ENCODE data around the gene ORAI3.

The ORAI3 gene

GRCh38 chr16:30948667-30949649, at the start of gene ORAI3:
TSS of gene ORAI3 (plus strand) at chr16:30949068. CDS start at chr16:30949290, 222 bp downstream.
- DNase-seq (ENCODE audit: low spot score) = peak; percentile 50

- DNase-seq (ENCODE audit: low spot score) = no peak
Measured at GRCh38 chr16:30899794-30900193, 49.1 kb upstream of the ORAI3 start.

- no peak for DNase-seq (ENCODE audit: low spot score)
Measured at GRCh38 chr16:30900588-30900987, 48.3 kb upstream of the ORAI3 start.

- no peak for DNase-seq (ENCODE audit: low spot score)
Measured at GRCh38 chr16:30901201-30902028, 47.5 kb upstream of the ORAI3 start.

- peak; percentile 76 for DNase-seq (ENCODE audit: low spot score)
Measured at GRCh38 chr16:30902029-30902972, 46.6 kb upstream of the ORAI3 start.

GRCh38 chr16:30903002-30903401, 45.9 kb upstream of the ORAI3 start:
- no peak for DNase-seq (ENCODE audit: low spot score)

GRCh38 chr16:30903596-30903995, 45.3 kb upstream of the ORAI3 start:
- DNase-seq (ENCODE audit: low spot score) = no peak

GRCh38 chr16:30904114-30904780, 44.6 kb upstream of the ORAI3 start:
- no peak for DNase-seq (ENCODE audit: low spot score)

- no peak for DNase-seq (ENCODE audit: low spot score)
Measured at GRCh38 chr16:30907064-30907463, 41.8 kb upstream of the ORAI3 start.

- DNase-seq (ENCODE audit: low spot score) = no peak
Measured at GRCh38 chr16:30910427-30911029, 38.3 kb upstream of the ORAI3 start.

- no peak for DNase-seq (ENCODE audit: low spot score)
Measured at GRCh38 chr16:30912794-30913412, 36.0 kb upstream of the ORAI3 start.

- DNase-seq (ENCODE audit: low spot score) = no peak
Measured at GRCh38 chr16:30914830-30915229, 34.0 kb upstream of the ORAI3 start.

GRCh38 chr16:30918614-30919013, 30.3 kb upstream of the ORAI3 start:
- DNase-seq (ENCODE audit: low spot score) = no peak

- DNase-seq (ENCODE audit: low spot score) = no peak
Measured at GRCh38 chr16:30920891-30921290, 28.0 kb upstream of the ORAI3 start.

- no peak for DNase-seq (ENCODE audit: low spot score)
Measured at GRCh38 chr16:30921459-30921747, 27.5 kb upstream of the ORAI3 start.

GRCh38 chr16:30921748-30922419, 27.0 kb upstream of the ORAI3 start:
- DNase-seq (ENCODE audit: low spot score) = peak; percentile 38

- peak; percentile 98 for DNase-seq (ENCODE audit: low spot score)
Measured at GRCh38 chr16:30922420-30922959, 26.4 kb upstream of the ORAI3 start.

- peak; percentile 99 for DNase-seq (ENCODE audit: low spot score)
Measured at GRCh38 chr16:30922960-30923535, 25.8 kb upstream of the ORAI3 start.

GRCh38 chr16:30923554-30924075, 25.3 kb upstream of the ORAI3 start, which contains the start of gene FBXL19:
TSS of gene FBXL19 (plus strand) at chr16:30923572. CDS start at chr16:30925755, 2,183 bp downstream.
- DNase-seq (ENCODE audit: low spot score) = no peak

Measured in LoVo (cell line).